GM12872 (cell line): ENCODE data around the gene CCDC39.

Source experiments
- TF ChIP-seq, protein P1 (sequence below): IDR thresholded peaks from 3 replicates; pipeline ENCODE4 v1.5.1; 2011; ENCODE audit warnings: low read depth, mild to moderate bottlenecking, low read length, moderate library complexity; ENCODE audit not compliant: insufficient read depth

CCDC39 gene

DNA sequence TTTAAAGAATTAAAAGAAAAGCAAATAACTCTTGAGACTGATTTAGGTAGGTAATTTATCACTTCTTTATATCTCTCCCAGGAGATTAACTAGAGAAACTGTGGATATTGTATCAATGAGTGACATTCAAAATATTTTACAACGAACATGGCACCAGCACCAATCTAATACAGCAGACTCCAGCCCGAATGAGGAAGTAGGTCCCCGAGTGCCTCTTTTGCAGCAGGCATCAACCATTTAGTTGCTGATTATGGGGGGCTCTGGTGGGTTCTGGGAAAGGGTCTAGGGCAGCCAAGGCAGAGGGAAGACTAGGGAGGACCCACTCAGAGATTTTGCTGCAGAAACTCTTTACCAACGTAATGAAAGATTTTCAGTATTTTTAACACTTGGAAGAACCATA lies 109.1 kb downstream of the CCDC39 start:
- TF ChIP-seq, protein P1, sequence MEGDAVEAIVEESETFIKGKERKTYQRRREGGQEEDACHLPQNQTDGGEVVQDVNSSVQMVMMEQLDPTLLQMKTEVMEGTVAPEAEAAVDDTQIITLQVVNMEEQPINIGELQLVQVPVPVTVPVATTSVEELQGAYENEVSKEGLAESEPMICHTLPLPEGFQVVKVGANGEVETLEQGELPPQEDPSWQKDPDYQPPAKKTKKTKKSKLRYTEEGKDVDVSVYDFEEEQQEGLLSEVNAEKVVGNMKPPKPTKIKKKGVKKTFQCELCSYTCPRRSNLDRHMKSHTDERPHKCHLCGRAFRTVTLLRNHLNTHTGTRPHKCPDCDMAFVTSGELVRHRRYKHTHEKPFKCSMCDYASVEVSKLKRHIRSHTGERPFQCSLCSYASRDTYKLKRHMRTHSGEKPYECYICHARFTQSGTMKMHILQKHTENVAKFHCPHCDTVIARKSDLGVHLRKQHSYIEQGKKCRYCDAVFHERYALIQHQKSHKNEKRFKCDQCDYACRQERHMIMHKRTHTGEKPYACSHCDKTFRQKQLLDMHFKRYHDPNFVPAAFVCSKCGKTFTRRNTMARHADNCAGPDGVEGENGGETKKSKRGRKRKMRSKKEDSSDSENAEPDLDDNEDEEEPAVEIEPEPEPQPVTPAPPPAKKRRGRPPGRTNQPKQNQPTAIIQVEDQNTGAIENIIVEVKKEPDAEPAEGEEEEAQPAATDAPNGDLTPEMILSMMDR = no peak

DNA sequence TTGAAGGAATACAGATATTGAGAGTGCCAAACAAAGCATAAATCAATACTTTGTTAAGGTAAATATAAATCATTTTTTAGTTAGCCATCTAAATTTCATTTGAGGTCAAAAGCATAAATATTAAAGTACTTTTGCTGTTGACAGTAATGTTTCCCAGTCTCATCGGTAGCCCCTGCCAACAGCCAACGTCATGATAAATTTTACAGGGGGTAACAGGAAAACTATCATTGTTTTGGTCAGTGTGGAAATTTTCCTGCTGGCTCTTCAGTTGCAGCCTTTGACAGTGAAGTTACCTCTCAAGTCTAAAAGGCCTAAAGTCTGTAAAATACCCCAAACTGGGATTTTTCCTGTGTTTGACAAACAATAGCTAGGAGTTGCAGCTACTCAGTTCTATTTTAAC lies 114.6 kb downstream of the CCDC39 start:
- TF ChIP-seq, protein P1 = no peak
